ENCODE results near the gene DCTD. TPM values are rescaled to one million over a fixed set of nuclear protein-coding genes. Genes with fewer than 3 reads are reported as not detected.
A peak's percentile ranks its signal among the peaks of the same experiment; 100 is the strongest.

DCTD gene
- total and polyA plus RNA-seq, 2 of the 13 experiments (the other 11 are each of a cell fraction or from before 2014, with no cell fraction given), result 85.1 to 95.3 TPM

DNA sequence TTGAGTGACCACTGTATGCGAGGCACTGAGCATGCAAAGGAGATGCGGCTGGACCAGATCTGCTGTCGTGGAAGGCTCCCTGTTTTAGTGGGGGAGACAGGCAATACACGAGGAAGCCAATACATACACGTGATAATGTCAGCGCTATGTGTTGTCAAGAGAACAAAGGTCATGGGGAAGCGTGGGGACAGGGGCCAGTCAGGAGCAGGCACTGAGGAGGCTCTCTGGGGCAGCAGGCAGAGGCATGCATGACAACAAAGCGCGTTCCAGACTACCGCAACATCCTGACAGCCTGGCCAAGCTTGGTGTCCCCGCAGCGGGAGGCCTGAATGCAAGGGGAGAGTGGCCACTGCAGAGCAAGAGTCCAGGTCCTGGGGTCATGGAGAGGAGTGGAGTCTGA, 61.9 kb downstream of the DCTD start (continued):
- peak; percentile 20; the same call in 1 of the 2 replicates for TF ChIP-seq ZFP90 (CRISPR knock-in tag; IDR thresholded peaks at IDR 0.05; ENCODE audit: borderline replicate concordance)
- TF ChIP-seq ZNF264 (CRISPR knock-in tag; IDR thresholded peaks at IDR 0.05), result 0 out of 2 replicates have a peak, but pooled peaks have one; percentile 33
- TF ChIP-seq, protein P1, sequence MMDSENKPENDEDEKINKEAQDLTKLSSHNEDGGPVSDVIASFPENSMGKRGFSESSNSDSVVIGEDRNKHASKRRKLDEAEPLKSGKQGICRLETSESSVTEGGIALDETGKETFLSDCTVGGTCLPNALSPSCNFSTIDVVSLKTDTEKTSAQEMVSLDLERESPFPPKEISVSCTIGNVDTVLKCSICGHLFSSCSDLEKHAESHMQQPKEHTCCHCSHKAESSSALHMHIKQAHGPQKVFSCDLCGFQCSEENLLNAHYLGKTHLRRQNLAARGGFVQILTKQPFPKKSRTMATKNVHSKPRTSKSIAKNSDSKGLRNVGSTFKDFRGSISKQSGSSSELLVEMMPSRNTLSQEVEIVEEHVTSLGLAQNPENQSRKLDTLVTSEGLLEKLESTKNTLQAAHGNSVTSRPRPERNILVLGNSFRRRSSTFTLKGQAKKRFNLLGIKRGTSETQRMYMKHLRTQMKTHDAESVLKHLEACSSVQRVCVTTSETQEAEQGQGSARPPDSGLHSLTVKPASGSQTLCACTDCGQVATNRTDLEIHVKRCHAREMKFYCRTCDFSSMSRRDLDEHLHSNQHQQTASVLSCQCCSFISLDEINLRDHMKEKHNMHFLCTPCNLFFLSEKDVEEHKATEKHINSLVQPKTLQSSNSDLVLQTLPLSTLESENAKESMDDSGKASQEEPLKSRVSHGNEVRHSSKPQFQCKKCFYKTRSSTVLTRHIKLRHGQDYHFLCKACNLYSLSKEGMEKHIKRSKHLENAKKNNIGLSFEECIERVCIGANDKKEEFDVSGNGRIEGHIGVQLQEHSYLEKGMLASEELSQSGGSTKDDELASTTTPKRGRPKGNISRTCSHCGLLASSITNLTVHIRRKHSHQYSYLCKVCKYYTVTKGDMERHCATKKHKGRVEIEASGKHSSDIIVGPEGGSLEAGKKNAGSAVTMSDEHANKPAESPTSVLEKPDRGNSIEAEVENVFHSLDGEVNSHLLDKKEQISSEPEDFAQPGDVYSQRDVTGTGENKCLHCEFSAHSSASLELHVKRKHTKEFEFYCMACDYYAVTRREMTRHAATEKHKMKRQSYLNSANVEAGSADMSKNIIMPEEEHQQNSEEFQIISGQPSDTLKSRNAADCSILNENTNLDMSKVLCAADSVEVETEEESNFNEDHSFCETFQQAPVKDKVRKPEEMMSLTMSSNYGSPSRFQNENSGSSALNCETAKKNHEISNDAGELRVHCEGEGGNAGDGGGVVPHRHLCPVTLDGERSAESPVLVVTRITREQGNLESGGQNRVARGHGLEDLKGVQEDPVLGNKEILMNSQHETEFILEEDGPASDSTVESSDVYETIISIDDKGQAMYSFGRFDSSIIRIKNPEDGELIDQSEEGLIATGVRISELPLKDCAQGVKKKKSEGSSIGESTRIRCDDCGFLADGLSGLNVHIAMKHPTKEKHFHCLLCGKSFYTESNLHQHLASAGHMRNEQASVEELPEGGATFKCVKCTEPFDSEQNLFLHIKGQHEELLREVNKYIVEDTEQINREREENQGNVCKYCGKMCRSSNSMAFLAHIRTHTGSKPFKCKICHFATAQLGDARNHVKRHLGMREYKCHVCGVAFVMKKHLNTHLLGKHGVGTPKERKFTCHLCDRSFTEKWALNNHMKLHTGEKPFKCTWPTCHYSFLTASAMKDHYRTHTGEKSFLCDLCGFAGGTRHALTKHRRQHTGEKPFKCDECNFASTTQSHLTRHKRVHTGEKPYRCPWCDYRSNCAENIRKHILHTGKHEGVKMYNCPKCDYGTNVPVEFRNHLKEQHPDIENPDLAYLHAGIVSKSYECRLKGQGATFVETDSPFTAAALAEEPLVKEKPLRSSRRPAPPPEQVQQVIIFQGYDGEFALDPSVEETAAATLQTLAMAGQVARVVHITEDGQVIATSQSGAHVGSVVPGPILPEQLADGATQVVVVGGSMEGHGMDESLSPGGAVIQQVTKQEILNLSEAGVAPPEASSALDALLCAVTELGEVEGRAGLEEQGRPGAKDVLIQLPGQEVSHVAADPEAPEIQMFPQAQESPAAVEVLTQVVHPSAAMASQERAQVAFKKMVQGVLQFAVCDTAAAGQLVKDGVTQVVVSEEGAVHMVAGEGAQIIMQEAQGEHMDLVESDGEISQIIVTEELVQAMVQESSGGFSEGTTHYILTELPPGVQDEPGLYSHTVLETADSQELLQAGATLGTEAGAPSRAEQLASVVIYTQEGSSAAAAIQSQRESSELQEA (CRISPR knock-in tag; IDR thresholded peaks at IDR 0.05; ENCODE audit: not compliant biosample characterization), result no peak
- TF ChIP-seq SKIL (CRISPR knock-in tag; IDR thresholded peaks at IDR 0.05; ENCODE audit: borderline replicate concordance), result no peak; the same call in 1 of the 2 replicates
- peak; percentile 72; the same call in 1 of the 2 replicates for TF ChIP-seq ZNF788 (CRISPR knock-in tag; IDR thresholded peaks at IDR 0.05; ENCODE audit: borderline replicate concordance)

Measured in HepG2 (cell line).